Left lung (tissue), 10 donors: ENCODE measurements around the gene RABEP1. TPM values are rescaled to one million over a fixed set of nuclear protein-coding genes. Genes with fewer than 3 reads are reported as not detected.

Experiments used
- ATAC-seq: fragments of 200-7000 bp; cut with Tn5 transposase; one replicate; pipeline ENCODE4 v1.9.1; 2020; ENCODE audit warnings: moderate library complexity
- DNase-seq, 4 donors: peaks; one replicate each; pipeline ENCODE4 v3.0.0-alpha.2; 2013 to 2020
- H3K27ac ChIP-seq, 2 donors: fragments of 200-600 bp; sonication (generic) in 1 of 2; one replicate each; pipeline versions ENCODE4 v1.5.0 to v1.8.0; 2020 to 2021
- H3K27me3 ChIP-seq, 2 donors: fragments of 200-600 bp; sonication (generic) in 1 of 2; one replicate each; pipeline versions ENCODE4 v1.5.0 to v1.8.0; 2020 to 2021
- H3K36me3 ChIP-seq, 2 donors: fragments of 200-600 bp; sonication (generic) in 1 of 2; one replicate each; pipeline versions ENCODE4 v1.5.0 to v1.8.0; 2020 to 2021
- H3K4me1 ChIP-seq, 2 donors: fragments of 200-600 bp; one replicate each; pipeline ENCODE4 v1.8.0; 2021
- H3K4me3 ChIP-seq, 2 donors: fragments of 200-600 bp; sonication (generic) in 1 of 2; one replicate each; pipeline versions ENCODE4 v1.5.0 to v1.8.0; 2020 to 2021; ENCODE audit warnings: mild to moderate bottlenecking in 1 of 2
- H3K9me3 ChIP-seq, 2 donors: fragments of 200-600 bp; sonication (generic) in 1 of 2; one replicate each; pipeline versions ENCODE4 v1.5.0 to v1.8.0; 2020 to 2021
- intact Hi-C, 2 donors: fragments of 100-400 bp; cut with DNase I; formaldehyde crosslinking; loops; one replicate each; pipeline versions ENCODE4 v1.11.2 to v1.14.2; 2022
- polyA plus RNA-seq, 6 donors: library from polyadenylated mRNA; unstranded; fragments of 120-200 nt; gene quantifications; one replicate each; pipeline ENCODE4 v1.2.1, GENCODE V29; 2013; ENCODE audit not compliant: insufficient read length in 6 of 6
- total RNA-seq, 2 donors: library from RNA; stranded (reverse); fragmentation: NEBNext Ultra II Directional; extraction: Animal tissue kit (Norgen Biotek cat#: 25700); gene quantifications; one replicate each; pipeline ENCODE4 v1.2.1, GENCODE V29; 2021
- TF ChIP-seq, protein P1 (sequence below), 2 donors: fragments of 200-600 bp; sonication (generic) in 1 of 2; IDR thresholded peaks; one replicate each; pipeline versions ENCODE4 v1.5.0 to v1.8.0; 2021; ENCODE audit warnings: antibody characterized with exemption in 2 of 2
- donor health status: DM: no; HTN: yes; CAD: no.
- donor health status: DM: no; HTN: no; CAD: no.

Gene RABEP1
- total and polyA plus RNA-seq, 8 donors: 37.0 to 60.1 (median 55.6) TPM

GRCh38 chr17:5269241-5269960 lies 12.7 kb upstream of the RABEP1 start:
- H3K27me3 ChIP-seq: no peaks in the 10 kb centered on the region
- no peaks in the 10 kb centered on the region for H3K9me3 ChIP-seq
- ATAC-seq (no peak), DNase-seq (no peak)
- no peaks in the 10 kb centered on the region for H3K36me3 ChIP-seq
- no peaks in the 10 kb centered on the region for H3K4me1 ChIP-seq
- intact Hi-C loops: no loop called here
- no peak overlapping the region for H3K27ac ChIP-seq
- no peak overlapping the region for H3K4me3 ChIP-seq
- TF ChIP-seq, protein P1, sequence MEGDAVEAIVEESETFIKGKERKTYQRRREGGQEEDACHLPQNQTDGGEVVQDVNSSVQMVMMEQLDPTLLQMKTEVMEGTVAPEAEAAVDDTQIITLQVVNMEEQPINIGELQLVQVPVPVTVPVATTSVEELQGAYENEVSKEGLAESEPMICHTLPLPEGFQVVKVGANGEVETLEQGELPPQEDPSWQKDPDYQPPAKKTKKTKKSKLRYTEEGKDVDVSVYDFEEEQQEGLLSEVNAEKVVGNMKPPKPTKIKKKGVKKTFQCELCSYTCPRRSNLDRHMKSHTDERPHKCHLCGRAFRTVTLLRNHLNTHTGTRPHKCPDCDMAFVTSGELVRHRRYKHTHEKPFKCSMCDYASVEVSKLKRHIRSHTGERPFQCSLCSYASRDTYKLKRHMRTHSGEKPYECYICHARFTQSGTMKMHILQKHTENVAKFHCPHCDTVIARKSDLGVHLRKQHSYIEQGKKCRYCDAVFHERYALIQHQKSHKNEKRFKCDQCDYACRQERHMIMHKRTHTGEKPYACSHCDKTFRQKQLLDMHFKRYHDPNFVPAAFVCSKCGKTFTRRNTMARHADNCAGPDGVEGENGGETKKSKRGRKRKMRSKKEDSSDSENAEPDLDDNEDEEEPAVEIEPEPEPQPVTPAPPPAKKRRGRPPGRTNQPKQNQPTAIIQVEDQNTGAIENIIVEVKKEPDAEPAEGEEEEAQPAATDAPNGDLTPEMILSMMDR (IDR thresholded peaks at IDR 0.05): no peak

DNA sequence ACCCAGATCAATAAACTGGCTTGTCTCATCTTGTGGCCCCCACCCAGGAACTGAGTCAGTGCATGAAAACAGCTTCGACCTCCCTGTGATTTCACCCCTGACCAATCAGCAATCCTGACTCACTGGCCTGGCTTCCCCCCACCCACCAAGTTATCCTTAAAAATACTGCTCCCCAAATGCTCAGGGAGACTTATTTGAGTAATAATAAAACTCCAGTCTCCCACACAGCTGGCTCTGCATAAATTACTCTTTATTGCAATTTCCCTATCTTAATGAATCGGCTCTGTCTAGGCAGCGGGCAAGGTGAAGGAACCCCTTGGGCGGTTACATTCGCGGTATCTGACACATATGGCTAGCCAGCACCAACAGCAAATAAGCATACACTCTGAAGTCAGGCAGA lies 9.8 kb upstream of the RABEP1 start:
- Histone ChIP-seq H3K9me3 (no peaks in the 10 kb centered on the region), H3K4me3 (no peak overlapping the region), H3K4me1 (no peaks in the 10 kb centered on the region), H3K36me3 (no peaks in the 10 kb centered on the region), H3K27ac (no peak overlapping the region), H3K27me3 (no peaks in the 10 kb centered on the region)
- no peak for DNase-seq
- no peak for ATAC-seq
- intact Hi-C loops: no loop called here
- TF ChIP-seq, protein P1 (IDR thresholded peaks at IDR 0.05): no peak

DNA sequence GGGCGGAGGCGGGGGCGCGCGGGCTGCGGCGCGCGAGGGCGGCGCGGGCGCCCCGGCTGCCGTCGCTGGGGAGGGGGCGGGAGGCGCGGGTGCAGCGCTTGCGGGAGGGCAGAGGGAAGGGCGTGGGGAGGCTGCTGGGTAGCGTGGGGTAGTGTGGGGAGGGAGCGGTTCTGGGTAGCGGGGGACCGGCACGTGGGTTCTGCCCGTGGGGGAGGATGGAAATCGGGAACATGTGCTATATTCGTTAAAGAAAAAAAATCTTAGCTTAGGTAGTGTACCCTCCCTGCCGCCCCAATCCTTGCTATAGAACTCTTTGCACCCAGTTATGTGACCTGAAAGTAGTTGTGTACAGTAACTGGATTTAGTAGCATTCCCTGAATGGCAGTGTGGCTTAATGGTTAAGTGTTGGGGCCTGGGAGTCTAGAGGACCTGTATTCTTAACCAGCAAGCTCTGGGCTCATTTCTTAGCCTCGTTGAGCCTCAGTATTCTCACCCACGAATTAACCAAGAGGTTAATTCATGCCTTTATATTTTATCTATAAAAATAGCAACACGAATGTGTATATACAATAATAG lies 646 bp downstream of the RABEP1 start:
- intact Hi-C loops: no loop called here
- no peaks in the 10 kb centered on the region for H3K27me3 ChIP-seq
- TF ChIP-seq, protein P1 (IDR thresholded peaks at IDR 0.05): no peak
- H3K4me1 ChIP-seq: peaks cover 7 to 38% of the 10 kb centered on the region in 2 donors
- ATAC-seq (peak; percentile 7), DNase-seq (peak in 2 of 4 donors; percentile 42 to 84)
- H3K36me3 ChIP-seq: no peaks in the 10 kb centered on the region
- H3K4me3 ChIP-seq: peak overlapping the region; percentile 59 to 64
- H3K9me3 ChIP-seq: no peaks in the 10 kb centered on the region
- peak overlapping the region in 1 of 2 donors; percentile 89 for H3K27ac ChIP-seq

DNA sequence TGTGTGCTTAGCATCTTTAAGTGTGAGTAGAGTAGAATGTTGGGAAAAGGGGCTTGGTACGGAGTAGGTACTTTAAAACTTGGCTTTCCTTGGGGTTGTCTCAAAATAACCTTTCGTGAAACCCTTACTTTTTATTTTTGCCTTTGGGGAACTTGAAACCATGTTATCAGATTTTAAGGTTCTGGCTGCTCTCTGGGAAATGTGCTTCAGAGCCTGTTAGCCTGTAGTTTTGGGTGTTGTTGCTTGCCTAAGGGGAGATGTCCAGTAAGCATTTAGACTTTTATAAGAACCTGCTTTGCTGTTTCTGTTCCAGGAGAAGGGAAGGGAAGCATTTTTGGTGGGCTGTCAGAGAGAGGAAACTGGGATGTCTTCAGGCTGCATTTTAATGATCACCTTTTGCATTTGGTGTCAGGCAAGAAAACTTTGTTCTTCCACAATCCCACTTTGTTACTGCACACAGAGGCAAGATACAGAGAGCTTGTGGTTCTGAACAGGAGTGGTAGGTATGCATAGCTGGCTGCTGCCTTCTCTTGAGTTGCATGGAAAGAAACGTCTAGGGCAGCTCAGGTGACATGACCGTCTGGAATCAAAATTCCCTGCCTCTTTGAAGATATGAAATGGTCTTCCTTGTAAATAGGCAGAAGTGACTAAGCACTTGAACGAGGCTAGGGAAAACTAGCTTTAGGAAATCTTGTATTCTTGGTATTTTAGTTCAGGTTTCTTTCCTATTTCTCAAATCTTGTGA lies 1.7 kb downstream of the RABEP1 start:
- H3K27ac ChIP-seq: no peak overlapping the region
- ATAC-seq (peak; percentile 24), DNase-seq (no peak)
- peaks cover 7 to 41% of the 10 kb centered on the region in 2 donors for H3K4me1 ChIP-seq
- H3K27me3 ChIP-seq: no peaks in the 10 kb centered on the region
- TF ChIP-seq, protein P1 (IDR thresholded peaks at IDR 0.05): no peak
- peak overlapping the region; percentile 59 to 64 for H3K4me3 ChIP-seq
- H3K9me3 ChIP-seq: no peaks in the 10 kb centered on the region
- no peaks in the 10 kb centered on the region for H3K36me3 ChIP-seq
- intact Hi-C loops: no loop called here

DNA sequence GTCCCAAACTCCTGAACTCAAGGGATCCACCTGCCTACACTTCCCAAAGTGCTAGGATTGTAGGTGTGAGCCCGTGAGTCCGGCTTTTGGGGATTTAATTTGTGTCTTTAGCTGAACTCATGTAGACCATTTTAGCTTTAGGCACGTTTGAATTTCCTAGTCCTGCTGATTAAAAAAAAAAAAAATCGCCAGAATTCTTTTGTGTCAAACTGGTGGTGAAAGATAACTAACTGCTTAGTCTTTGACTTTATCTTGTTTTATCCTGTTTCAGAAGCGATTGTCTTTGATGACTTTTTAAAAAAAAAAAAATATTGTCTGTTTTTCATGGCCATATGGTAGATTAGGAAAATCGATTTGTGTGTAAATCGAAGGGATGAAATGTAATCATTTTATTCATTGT lies 2.6 kb downstream of the RABEP1 start:
- DNase-seq (no peak), ATAC-seq (no peak)
- no peaks in the 10 kb centered on the region for H3K9me3 ChIP-seq
- intact Hi-C loops: no loop called here
- H3K36me3 ChIP-seq: no peaks in the 10 kb centered on the region
- peaks cover 7 to 49% of the 10 kb centered on the region in 2 donors for H3K4me1 ChIP-seq
- no peak overlapping the region for H3K4me3 ChIP-seq
- TF ChIP-seq, protein P1 (IDR thresholded peaks at IDR 0.05): no peak
- no peaks in the 10 kb centered on the region for H3K27me3 ChIP-seq
- no peak overlapping the region for H3K27ac ChIP-seq
